Activated CD8-positive, alpha-beta T cell treated with anti-CD3 and anti-CD28 coated beads, Interleukin-2, amount 10 ng/mL, durations not matched to agents 7 days and 5 days (primary cell): Measurements from ENCODE around the gene AFAP1L1. TPM values are rescaled to one million over a fixed set of nuclear protein-coding genes. Genes with fewer than 3 reads are reported as not detected.
"Not testable (repeated sequence)": the region's sequence is repeated elsewhere in the genome, so short reads cannot be mapped to it uniquely, and the experiment has no call there.

Experiments
- ATAC-seq: fragments of 150-1000 bp; cut with Tn5 transposase; one replicate; pipeline ENCODE4 v1.10.0; 2021; ENCODE audit warnings: moderate library complexity
- CTCF ChIA-PET: fragments of 350-600 bp; sonication (Branson Sonifier 250); formaldehyde crosslinking; loops from one replicate; lab custom pipeline; 2021; ENCODE audit warnings: antibody characterized with exemption; lab: Charles Lee
- POLR2A ChIA-PET: fragments of 350-600 bp; sonication (Branson Sonifier 250); formaldehyde crosslinking; loops from one replicate; lab custom pipeline; 2021; ENCODE audit warnings: antibody characterized with exemption; lab: Charles Lee
- DNase-seq: peaks from one replicate; pipeline ENCODE4 v3.0.0-alpha.2; 2020
- H3K27ac Mint-ChIP-seq: one replicate; pipeline ENCODE4 v1.8.0; 2021; ENCODE audit warnings: mild to moderate bottlenecking, mixed read lengths
- H3K27me3 Mint-ChIP-seq: one replicate; pipeline ENCODE4 v1.8.0; 2021; ENCODE audit warnings: low read depth, mixed read lengths
- H3K36me3 Mint-ChIP-seq: one replicate; pipeline ENCODE4 v1.8.0; 2021; ENCODE audit warnings: low read depth, mixed read lengths
- H3K4me1 Mint-ChIP-seq: one replicate; pipeline ENCODE4 v1.8.0; 2021; ENCODE audit warnings: low read depth, mixed read lengths
- H3K4me3 Mint-ChIP-seq: one replicate; pipeline ENCODE4 v1.8.0; 2021; ENCODE audit warnings: mild to moderate bottlenecking, mixed read lengths
- H3K9me3 Mint-ChIP-seq: one replicate; pipeline ENCODE4 v1.8.0; 2022; ENCODE audit warnings: mixed read lengths; ENCODE audit not compliant: insufficient read depth
- total RNA-seq, 2 experiments: library from RNA; stranded (reverse); gene quantifications; one replicate each; pipeline ENCODE4 v1.2.3, GENCODE V29; 2021

AFAP1L1 gene
- total RNA-seq, 2 experiments from 2014 or later: not detected

DNA sequence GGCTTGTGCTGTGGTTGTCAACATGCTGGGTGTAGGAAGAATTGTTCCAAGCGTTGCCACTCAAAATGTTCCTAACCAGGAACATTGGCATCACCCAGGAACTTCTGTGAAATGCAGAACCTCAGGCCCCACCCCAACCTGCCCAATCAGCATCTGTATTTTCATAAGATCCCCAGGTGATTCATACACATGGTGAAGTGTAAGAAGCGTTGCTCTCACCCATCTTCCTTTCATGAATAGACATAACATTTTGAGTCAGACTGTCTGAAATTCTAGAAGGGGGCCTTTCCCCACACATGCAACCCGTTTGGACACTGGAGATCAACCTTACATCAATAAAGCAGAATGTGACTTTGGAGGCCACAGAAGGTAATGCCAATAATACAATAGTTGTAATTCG lies 9.3 kb upstream of the AFAP1L1 start:
- H3K27me3 Mint-ChIP-seq: peaks cover 19% of the 10 kb centered on the region
- no peak overlapping the region for H3K27ac Mint-ChIP-seq
- H3K4me3 Mint-ChIP-seq: no peak overlapping the region
- DNase-seq (no peak), ATAC-seq (no peak)
- no peaks in the 10 kb centered on the region for H3K9me3 Mint-ChIP-seq
- no peaks in the 10 kb centered on the region for H3K4me1 Mint-ChIP-seq
- ChIA-PET POLR2A (no interaction called here), CTCF (no interaction called here)
- no peaks in the 10 kb centered on the region for H3K36me3 Mint-ChIP-seq

DNA sequence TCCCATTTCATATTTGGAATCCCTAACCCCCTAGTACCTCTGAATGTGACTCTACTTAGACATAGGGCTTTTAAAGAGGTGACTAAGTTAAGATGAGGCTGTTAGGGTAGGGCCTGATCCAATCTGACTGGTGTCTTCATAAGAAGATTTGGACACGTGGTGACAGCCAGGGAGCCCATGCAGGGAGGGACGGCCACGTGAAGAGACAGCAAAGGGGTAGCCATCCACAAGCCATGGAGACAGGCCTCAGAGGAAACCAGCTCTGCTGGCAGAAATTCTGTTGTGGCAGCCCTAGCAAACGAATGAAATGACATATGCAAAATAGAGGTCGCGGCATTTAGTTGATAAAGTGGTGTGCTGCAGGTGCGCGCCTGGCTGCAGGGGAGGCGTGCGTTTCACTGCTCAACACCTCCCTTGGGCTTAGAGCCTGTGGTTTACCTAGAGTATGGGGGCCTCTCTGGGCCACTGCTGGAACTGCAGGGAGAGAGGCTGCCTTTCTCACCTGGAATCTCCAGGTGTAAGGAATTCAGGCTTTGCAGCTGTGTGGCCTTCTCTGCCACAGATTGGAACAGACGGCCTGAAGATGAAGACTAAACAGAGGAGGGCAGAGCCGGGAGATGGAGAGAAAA lies 7.1 kb upstream of the AFAP1L1 start:
- POLR2A ChIA-PET: no interaction called here
- DNase-seq (peak; percentile 44), ATAC-seq (peak; percentile 63)
- no peaks in the 10 kb centered on the region for H3K36me3 Mint-ChIP-seq
- H3K9me3 Mint-ChIP-seq: no peaks in the 10 kb centered on the region
- H3K4me1 Mint-ChIP-seq: no peaks in the 10 kb centered on the region
- H3K4me3 Mint-ChIP-seq: no peak overlapping the region
- peaks cover 21% of the 10 kb centered on the region for H3K27me3 Mint-ChIP-seq
- CTCF ChIA-PET: interaction anchor here (0.6 to 1.7 kb wide), 6 partner anchors 17 to 150 kb away, joined by 3 to 6 read pairs (median 3); partner anchors contain the start of gene ABLIM3
- no peak overlapping the region for H3K27ac Mint-ChIP-seq

GRCh38 chr5:149265068-149265465 lies 6.6 kb upstream of the AFAP1L1 start:
- Mint-ChIP-seq H3K9me3 (no peaks in the 10 kb centered on the region), H3K36me3 (no peaks in the 10 kb centered on the region), H3K27ac (no peak overlapping the region), H3K4me1 (no peaks in the 10 kb centered on the region), H3K27me3 (peaks cover 19% of the 10 kb centered on the region), H3K4me3 (no peak overlapping the region)
- ChIA-PET CTCF (interaction anchor here (0.8 to 1.7 kb wide), 6 partner anchors 12 to 150 kb away, joined by 3 to 6 read pairs (median 3); partner anchors contain the start of gene ABLIM3), POLR2A (no interaction called here)
- DNase-seq (no peak), ATAC-seq (no peak)

DNA sequence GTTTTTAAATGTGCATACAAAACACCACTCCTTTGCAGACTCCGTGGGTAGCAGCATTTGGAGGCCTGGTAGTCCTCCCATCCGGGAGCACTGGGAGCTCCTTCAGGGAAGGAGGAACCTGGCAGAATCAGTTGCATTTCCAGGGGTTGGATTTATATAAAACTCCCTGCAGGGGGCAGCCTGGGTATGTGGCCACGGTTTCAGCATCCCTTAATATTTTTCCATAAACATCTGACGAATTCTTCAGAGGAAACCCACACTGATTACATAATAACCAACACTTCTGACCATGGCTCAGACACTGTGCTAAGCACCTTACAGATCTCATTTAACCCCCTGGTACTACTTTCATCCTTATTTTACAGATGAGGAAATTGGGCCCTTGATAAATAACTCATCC lies 6.1 kb upstream of the AFAP1L1 start:
- Mint-ChIP-seq H3K4me1 (no peaks in the 10 kb centered on the region), H3K4me3 (no peak overlapping the region), H3K36me3 (no peaks in the 10 kb centered on the region), H3K27ac (no peak overlapping the region), H3K27me3 (peaks cover 17% of the 10 kb centered on the region), H3K9me3 (no peaks in the 10 kb centered on the region)
- POLR2A ChIA-PET: no interaction called here
- no peak for DNase-seq
- no peak for ATAC-seq
- CTCF ChIA-PET: interaction anchor here (0.8 to 1.7 kb wide), 6 partner anchors 11 to 151 kb away, joined by 3 to 5 read pairs (median 3); partner anchors contain the start of gene ABLIM3

DNA sequence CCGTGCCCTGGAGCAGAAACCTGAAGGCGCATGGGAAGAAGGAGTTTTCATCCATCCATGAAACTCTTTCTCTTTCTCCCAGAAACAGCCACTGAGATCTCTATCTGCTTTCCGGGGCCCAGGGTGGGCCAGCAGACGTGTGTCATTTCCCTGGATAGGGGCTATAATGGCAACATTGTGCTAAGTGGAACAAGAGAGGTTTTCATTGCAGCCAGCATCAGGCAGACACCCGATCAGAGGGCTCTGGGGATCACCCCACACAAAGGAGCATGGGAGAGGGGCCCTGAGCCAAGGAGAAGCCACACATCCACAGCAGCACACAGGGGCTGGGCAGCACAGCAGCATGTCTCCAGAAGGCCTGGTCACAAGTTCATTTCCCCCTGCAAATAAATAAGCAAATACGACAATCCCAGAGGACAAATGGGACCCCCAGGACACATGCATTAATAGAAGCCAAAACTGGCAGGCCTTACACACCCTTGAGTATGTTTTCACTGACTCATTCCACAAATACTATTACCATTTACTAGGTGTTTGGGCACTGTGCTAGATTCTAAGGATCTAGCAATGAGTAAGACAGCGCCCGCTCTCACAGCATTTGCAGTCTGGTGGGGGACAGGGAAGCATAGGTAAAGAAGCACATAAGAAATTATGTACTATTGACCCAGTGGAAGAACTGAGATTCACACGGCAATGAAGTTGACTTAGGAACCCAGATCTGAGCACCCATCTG lies 4.3 kb upstream of the AFAP1L1 start:
- Mint-ChIP-seq H3K27ac (no peak overlapping the region), H3K36me3 (peaks cover 3% of the 10 kb centered on the region), H3K4me3 (no peak overlapping the region), H3K9me3 (no peaks in the 10 kb centered on the region), H3K27me3 (peaks cover 25% of the 10 kb centered on the region), H3K4me1 (peaks cover 11% of the 10 kb centered on the region)
- DNase-seq (no peak), ATAC-seq (no peak)
- CTCF ChIA-PET: interaction anchor here (0.8 to 1.4 kb wide), 3 partner anchors 105 to 536 kb away, joined by 3 to 5 read pairs (median 4); partner anchors contain the start of gene ABLIM3
- POLR2A ChIA-PET: no interaction called here

DNA sequence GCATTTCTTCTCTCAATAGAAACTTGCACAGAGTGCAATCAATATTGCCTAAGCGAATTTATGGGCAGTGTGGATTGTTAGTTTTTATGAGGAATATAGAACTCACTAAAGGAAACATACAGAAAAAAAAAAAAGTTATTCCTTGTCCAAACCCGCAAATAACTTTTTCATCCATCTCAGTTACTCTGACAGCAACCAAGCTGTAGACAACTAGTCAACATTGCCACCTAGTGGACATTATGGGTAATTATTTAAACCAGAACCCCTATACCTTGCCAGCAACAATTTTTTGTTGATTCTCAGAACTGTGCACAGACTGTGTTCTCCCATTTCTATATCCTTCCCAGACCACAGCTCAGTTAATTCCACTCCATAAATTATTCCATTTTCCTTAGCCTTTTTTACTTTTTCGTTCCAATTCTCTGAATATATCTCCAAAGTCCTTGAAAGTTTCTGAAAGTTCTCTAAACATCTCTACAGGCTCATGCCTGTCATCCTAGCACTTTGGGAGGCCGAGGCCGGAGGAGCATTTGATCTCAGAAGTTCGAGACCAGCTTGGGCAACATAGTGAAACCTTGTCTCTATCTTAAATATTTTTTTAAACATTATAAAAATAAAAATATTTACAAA lies 2.6 kb upstream of the AFAP1L1 start:
- Mint-ChIP-seq H3K27me3 (peaks cover 34% of the 10 kb centered on the region), H3K36me3 (peaks cover 3% of the 10 kb centered on the region), H3K27ac (no peak overlapping the region), H3K9me3 (no peaks in the 10 kb centered on the region), H3K4me3 (no peak overlapping the region), H3K4me1 (peaks cover 12% of the 10 kb centered on the region)
- DNase-seq: peak; percentile 22
- ChIA-PET POLR2A (interaction anchor here (0.7 kb wide), 1 partner anchor 125 kb away, joined by 6 read pairs; no protein-coding TSS in a partner anchor), CTCF (interaction anchor here (0.7 to 3.3 kb wide), 14 partner anchors 10 to 278 kb away, joined by 3 to 17 read pairs (median 3); partner anchors contain the start of gene ABLIM3)
- peak; percentile 55 for ATAC-seq

DNA sequence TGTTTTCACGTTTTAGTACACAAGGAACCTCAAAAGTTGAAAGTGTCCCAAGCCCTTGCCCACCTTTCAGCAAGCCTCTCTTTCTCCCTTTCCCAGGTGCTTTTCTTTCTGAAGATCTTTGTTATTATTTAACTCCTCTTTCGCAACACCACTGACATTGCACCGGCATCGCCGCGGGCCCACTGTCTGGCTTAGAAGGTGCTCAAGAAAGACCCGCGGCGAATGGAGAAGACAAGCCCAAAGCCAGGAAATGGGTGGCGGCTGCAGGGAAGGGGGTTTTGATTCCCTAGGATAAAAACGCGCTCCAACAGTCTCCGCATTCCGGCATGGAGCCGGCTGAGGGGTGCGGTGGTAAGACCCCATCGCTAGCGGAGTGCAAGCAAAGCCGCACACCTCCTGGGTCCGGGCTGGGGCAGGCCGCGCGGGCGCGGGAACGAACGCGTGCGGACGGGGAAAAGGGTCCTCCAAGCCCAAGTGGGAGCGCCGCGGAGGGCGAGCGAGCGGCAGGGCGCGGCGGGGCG lies 404 bp upstream of the AFAP1L1 start:
- Mint-ChIP-seq H3K9me3 (no peaks in the 10 kb centered on the region), H3K27ac (no peak overlapping the region), H3K4me3 (peak overlapping the region; percentile 42), H3K36me3 (peaks cover 3% of the 10 kb centered on the region), H3K4me1 (peaks cover 12% of the 10 kb centered on the region), H3K27me3 (peaks cover 30% of the 10 kb centered on the region)
- ChIA-PET CTCF (interaction anchor here (3.3 kb wide), 1 partner anchor 129 kb away, joined by 17 read pairs; the partner anchor contains the start of gene ABLIM3), POLR2A (interaction anchor here (0.6 kb wide), 1 partner anchor 302 kb away, joined by 3 read pairs; no protein-coding TSS in a partner anchor)
- ATAC-seq (no peak), DNase-seq (no peak)

DNA sequence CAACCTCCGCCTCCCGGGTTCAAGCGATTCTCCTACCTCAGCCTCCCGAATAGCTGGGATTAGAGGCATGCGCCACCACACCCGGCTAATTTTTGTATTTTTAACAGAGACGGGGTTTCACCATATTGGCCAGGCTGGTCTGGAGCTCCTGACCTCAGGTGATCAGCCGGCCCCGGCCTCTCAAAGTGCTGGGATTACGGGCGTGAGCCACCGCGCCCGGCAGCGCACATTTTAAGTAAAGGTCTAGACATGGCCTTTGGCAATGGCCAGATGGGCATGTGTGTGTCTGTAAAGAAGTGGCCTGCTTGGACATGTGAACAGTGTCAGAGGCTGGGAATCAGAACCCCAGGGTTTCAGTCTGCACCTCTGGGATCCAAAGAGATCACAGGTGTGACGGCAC lies 1.1 kb downstream of the AFAP1L1 start:
- not testable (repeated sequence) for H3K4me3 Mint-ChIP-seq
- ChIA-PET CTCF (interaction anchor here (0.6 kb wide), 1 partner anchor 542 kb away, joined by 4 read pairs; no protein-coding TSS in a partner anchor), POLR2A (interaction anchor here (1.1 kb wide), 1 partner anchor 15 kb away, joined by 3 read pairs; no protein-coding TSS in a partner anchor)

DNA sequence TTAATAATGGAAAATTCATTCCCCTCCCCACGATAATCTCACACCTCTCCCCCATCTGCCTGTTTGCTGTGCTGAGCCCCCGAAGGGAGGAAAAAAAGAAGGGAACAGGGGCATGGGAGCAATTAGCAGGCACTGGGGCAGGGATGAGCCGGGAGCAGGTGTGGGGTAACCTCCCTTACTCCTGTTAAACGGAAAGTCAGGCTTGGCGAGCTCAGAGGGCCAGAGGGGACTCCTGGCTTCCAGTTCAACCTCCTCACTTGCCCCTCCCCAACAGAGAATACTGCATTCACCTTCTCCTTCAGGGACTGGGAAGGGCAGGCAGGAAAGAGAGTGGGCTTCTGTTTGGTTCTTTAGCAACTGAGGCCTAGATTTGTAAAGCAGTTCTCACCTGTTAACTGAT lies 1.6 kb downstream of the AFAP1L1 start:
- Mint-ChIP-seq H3K27me3 (peaks cover 44% of the 10 kb centered on the region), H3K4me3 (no peak overlapping the region), H3K9me3 (no peaks in the 10 kb centered on the region), H3K36me3 (peaks cover 3% of the 10 kb centered on the region), H3K27ac (no peak overlapping the region), H3K4me1 (peaks cover 12% of the 10 kb centered on the region)
- ATAC-seq: no peak
- POLR2A ChIA-PET: interaction anchor here (1.1 kb wide), 1 partner anchor 16 kb away, joined by 3 read pairs; no protein-coding TSS in a partner anchor
- CTCF ChIA-PET: no interaction called here
- DNase-seq: no peak

More for the DNA sequence above, 1.1 kb downstream of the AFAP1L1 start:
- Mint-ChIP-seq H3K27me3 (peaks cover 40% of the 10 kb centered on the region), H3K4me1 (peaks cover 12% of the 10 kb centered on the region)
- not testable (repeated sequence) for DNase-seq, H3K36me3 Mint-ChIP-seq, H3K27ac Mint-ChIP-seq, H3K9me3 Mint-ChIP-seq, ATAC-seq

DNA sequence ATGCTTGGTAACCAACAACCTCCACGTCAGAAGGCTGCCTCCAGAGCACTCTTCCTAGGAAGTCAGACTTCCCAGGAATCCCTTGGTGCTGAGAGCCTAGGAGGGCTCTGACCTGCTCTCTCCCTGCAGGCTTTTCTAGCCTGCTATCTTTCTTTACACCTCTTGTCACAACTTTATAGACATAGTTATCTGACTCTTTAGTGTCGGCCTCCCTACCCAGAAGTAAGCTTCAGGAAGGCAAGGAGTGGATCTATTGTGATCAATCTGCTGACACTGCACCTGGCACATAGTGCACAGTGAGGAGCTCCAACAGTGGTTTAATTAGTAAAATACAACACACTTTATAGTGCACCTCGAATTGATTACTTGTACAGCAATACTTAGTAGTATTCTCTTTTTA lies 2.3 kb downstream of the AFAP1L1 start:
- Mint-ChIP-seq H3K4me3 (no peak overlapping the region), H3K9me3 (no peaks in the 10 kb centered on the region), H3K27me3 (peaks cover 48% of the 10 kb centered on the region), H3K36me3 (peaks cover 3% of the 10 kb centered on the region), H3K27ac (no peak overlapping the region), H3K4me1 (peaks cover 12% of the 10 kb centered on the region)
- no peak for ATAC-seq
- POLR2A ChIA-PET: no interaction called here
- no peak for DNase-seq
- CTCF ChIA-PET: interaction anchor here (1.2 kb wide), 1 partner anchor 133 kb away, joined by 3 read pairs; the partner anchor contains the start of gene ABLIM3

DNA sequence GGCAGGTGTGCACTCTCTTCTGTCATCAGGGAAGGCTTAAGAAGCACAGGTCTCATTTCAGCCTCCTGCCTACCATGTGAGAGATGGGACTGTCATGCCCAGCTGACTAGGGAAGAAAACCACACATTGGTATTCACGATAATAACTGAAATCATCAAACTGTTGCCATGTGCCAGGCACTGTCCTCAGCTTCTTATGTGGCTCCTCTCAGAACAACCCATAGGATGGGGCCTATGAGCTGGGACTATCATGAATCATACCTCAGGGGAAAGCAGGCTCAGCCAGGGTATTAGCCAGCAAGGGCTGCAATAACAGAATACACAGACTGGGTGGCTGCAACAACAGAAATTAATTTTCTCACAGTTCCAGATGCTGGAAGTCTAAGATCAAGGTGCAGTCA lies 3.3 kb downstream of the AFAP1L1 start:
- ChIA-PET CTCF (interaction anchor here (1.5 kb wide), 1 partner anchor 159 kb away, joined by 3 read pairs; no protein-coding TSS in a partner anchor), POLR2A (no interaction called here)
- Mint-ChIP-seq H3K4me3 (no peak overlapping the region), H3K4me1 (peaks cover 12% of the 10 kb centered on the region), H3K9me3 (no peaks in the 10 kb centered on the region), H3K36me3 (peaks cover 3% of the 10 kb centered on the region), H3K27ac (no peak overlapping the region), H3K27me3 (peaks cover 46% of the 10 kb centered on the region)
- DNase-seq: no peak
- ATAC-seq: no peak
